Kidney epithelial cell (primary cell): ENCODE data around the gene S100PBP. TPM values are rescaled to one million over a fixed set of nuclear protein-coding genes. Genes with fewer than 3 reads are reported as not detected.

Experiments
- DNase-seq: peaks from one replicate; pipeline ENCODE4 v3.0.0-alpha.2; 2010; ENCODE audit warnings: low read depth
- H3K27me3 ChIP-seq: 2 replicates; pipeline ENCODE4 v1.6.0; 2011; ENCODE audit warnings: low read length; ENCODE audit not compliant: control insufficient read depth, insufficient read depth
- H3K36me3 ChIP-seq: 2 replicates; pipeline ENCODE4 v1.5.1; 2011; ENCODE audit warnings: low read length; ENCODE audit not compliant: control insufficient read depth, insufficient read depth
- H3K4me3 ChIP-seq: 2 replicates; pipeline ENCODE4 v1.5.1; 2011; ENCODE audit warnings: low read depth, mild to moderate bottlenecking, control low read depth, low read length
- CTCF ChIP-seq: IDR thresholded peaks from 2 replicates; pipeline ENCODE4 v1.5.1; 2011; ENCODE audit warnings: mild to moderate bottlenecking, moderate library complexity, low read length, control low read depth, inconsistent platforms; ENCODE audit not compliant: insufficient read depth, poor library complexity, severe bottlenecking
- total RNA-seq: library from RNA; depleted of rRNA; stranded (reverse); fragments of >200 nt; gene quantifications from 2 replicates; pipeline ENCODE4 v1.2.3, GENCODE V29; 2015

S100PBP gene
- total RNA-seq, 1 donor from 2014 or later, result 11.2 TPM

DNA sequence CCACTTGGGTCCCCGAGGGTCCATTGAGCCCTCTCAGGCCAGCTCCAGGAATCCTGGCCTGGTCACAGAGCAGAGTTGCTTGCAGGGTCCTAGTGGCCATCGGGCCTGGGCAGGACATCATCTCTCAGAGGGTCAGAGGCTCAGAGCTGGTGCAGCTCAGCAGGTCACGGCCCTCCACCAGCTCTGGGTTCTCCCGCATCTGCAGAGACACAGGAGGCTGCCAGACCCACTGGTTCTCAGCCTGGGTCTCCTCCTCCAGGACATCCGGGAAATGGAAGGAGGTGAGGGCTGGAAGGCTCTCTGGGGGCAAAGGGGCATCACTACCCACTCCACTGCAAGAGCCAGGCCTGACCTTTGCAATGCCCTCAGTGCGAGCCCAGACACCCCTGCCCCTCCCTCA lies 77.2 kb downstream of the S100PBP start:
- Histone ChIP-seq H3K36me3 (no peaks in the 10 kb centered on the region), H3K27me3 (peaks cover 4% of the 10 kb centered on the region), H3K4me3 (no peak overlapping the region)
- DNase-seq, result no peak
- TF ChIP-seq CTCF, result no peak

- no peak for TF ChIP-seq CTCF
- peaks cover 4% of the 10 kb centered on the region for H3K27me3 ChIP-seq
- no peak overlapping the region for H3K4me3 ChIP-seq
- DNase-seq, result no peak
- H3K36me3 ChIP-seq, result no peaks in the 10 kb centered on the region
Observed at GRCh38 chr1:32895325-32896215, 78.1 kb downstream of the S100PBP start.

GRCh38 chr1:32896451-32896850 lies 79.0 kb downstream of the S100PBP start:
- Histone ChIP-seq H3K27me3 (peaks cover 4% of the 10 kb centered on the region), H3K36me3 (no peaks in the 10 kb centered on the region), H3K4me3 (no peak overlapping the region)
- no peak for TF ChIP-seq CTCF
- DNase-seq, result no peak

GRCh38 chr1:32897082-32898049 lies 79.9 kb downstream of the S100PBP start:
- no peak for DNase-seq
- TF ChIP-seq CTCF, result no peak
- Histone ChIP-seq H3K4me3 (no peak overlapping the region), H3K27me3 (peaks cover 4% of the 10 kb centered on the region), H3K36me3 (no peaks in the 10 kb centered on the region)

DNA sequence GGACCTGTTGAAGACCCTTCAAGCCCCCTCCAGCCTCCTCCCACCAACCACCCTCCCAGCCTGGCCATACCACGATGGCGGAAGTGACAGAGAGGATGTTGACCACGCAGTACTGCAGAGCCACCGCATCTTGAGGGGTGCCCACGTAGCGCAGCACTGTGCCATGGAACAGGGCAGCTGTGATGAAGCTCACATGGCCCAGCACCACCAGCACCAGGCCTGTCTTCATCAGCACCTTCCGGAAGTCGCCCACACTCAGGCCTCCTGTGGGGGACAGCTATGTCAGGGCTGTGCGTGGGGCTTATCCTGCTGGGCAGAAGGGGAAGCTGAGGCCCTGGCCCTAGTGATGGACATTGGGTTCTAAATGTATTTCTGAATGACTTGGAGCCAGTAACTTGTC lies 80.6 kb downstream of the S100PBP start:
- DNase-seq, result no peak
- no peak for TF ChIP-seq CTCF
- Histone ChIP-seq H3K36me3 (no peaks in the 10 kb centered on the region), H3K27me3 (no peaks in the 10 kb centered on the region), H3K4me3 (no peak overlapping the region)
